ENCODE measurements around the gene SLC4A1. TPM values are rescaled to one million over a fixed set of nuclear protein-coding genes. Genes with fewer than 3 reads are reported as not detected.
A peak's percentile ranks its signal among the peaks of the same experiment; 100 is the strongest.

Gene SLC4A1
- total RNA-seq, 4 donors from 2014 or later: not detected

- intact Hi-C loops (cut with DNase I; ENCODE audit: low total_unique reads): loop anchor here (2.0 kb wide), 1 partner anchor 119 kb away; no protein-coding TSS in a partner anchor
- peaks cover 10 to 19% (median 15%) of the 10 kb centered on the region in 4 donors for H3K4me1 ChIP-seq
- H3K4me3 ChIP-seq: no peak overlapping the region
- peak overlapping the region in 1 of 4 donors; percentile 59 for H3K27ac ChIP-seq
- no peak for DNase-seq
- H3K36me3 ChIP-seq: peaks cover 0 to 37% (median 17%) of the 10 kb centered on the region in 4 donors
- H3K9me3 ChIP-seq: no peaks in the 10 kb centered on the region
- in situ Hi-C loops (cut with MboI; ENCODE audit: low pct_ligation_motif_present in 1 of 4, low pct_unique_long_range_greater_than_20kb in 1 of 4, low sequenced_read_pairs in 3 of 4): loop anchor here in 2 of 4 donors (5.0 to 10.0 kb wide), 2 partner anchors 113 to 121 kb away; partner anchors contain the start of gene SLC25A39 (in 1 of the 2)
- WGBS, 2 donors (ENCODE audit: low coverage in 1 of 2): 87 to 92% methylated on average over 3 to 27 of the region's 30 CpGs
- TF ChIP-seq EP300 (IDR thresholded peaks at IDR 0.05; ENCODE audit: low read depth): no peak
- TF ChIP-seq POLR2AphosphoS5 (IDR thresholded peaks at IDR 0.05): no peak
- no peak for TF ChIP-seq CTCF (IDR thresholded peaks at IDR 0.05)
- no peak for TF ChIP-seq POLR2A (IDR thresholded peaks at IDR 0.05)
- H3K27me3 ChIP-seq: no peaks in the 10 kb centered on the region
These were observed 56.4 kb downstream of the SLC4A1 start for GRCh38 chr17:44211281-44212265.

GRCh38 chr17:44210342-44211192 is 57.4 kb downstream of the SLC4A1 start:
- in situ Hi-C loops (cut with MboI; ENCODE audit: low pct_ligation_motif_present in 1 of 4, low pct_unique_long_range_greater_than_20kb in 1 of 4, low sequenced_read_pairs in 3 of 4): loop anchor here in 2 of 4 donors (5.0 to 10.0 kb wide), 2 partner anchors 114 to 122 kb away; partner anchors contain the start of gene SLC25A39 (in 1 of the 2)

GRCh38 chr17:44209786-44210341 is 58.1 kb downstream of the SLC4A1 start:
- DNase-seq: no peak
- intact Hi-C loops (cut with DNase I; ENCODE audit: low total_unique reads) (loop anchor here (2.0 kb wide), 1 partner anchor 121 kb away; no protein-coding TSS in a partner anchor), in situ Hi-C loops (cut with MboI; ENCODE audit: low pct_ligation_motif_present in 1 of 4, low pct_unique_long_range_greater_than_20kb in 1 of 4, low sequenced_read_pairs in 3 of 4) (loop anchor here in 2 of 4 donors (5.0 to 10.0 kb wide), 2 partner anchors 115 to 122 kb away; partner anchors contain the start of gene SLC25A39 (in 1 of the 2))
- peaks cover 0 to 22% (median 11%) of the 10 kb centered on the region in 4 donors for H3K36me3 ChIP-seq
- H3K27me3 ChIP-seq: no peaks in the 10 kb centered on the region
- WGBS, 2 donors (ENCODE audit: low coverage in 1 of 2): 60% methylated on average over 1 to 11 of the region's 11 CpGs
- H3K4me1 ChIP-seq: peaks cover 9 to 17% (median 13%) of the 10 kb centered on the region in 4 donors
- H3K9me3 ChIP-seq: no peaks in the 10 kb centered on the region
- no peak overlapping the region for H3K4me3 ChIP-seq
- H3K27ac ChIP-seq: peak overlapping the region; percentile 25 to 59 (median 56)
- TF ChIP-seq CTCF (IDR thresholded peaks at IDR 0.05): no peak
- no peak for TF ChIP-seq POLR2A (IDR thresholded peaks at IDR 0.05)
- no peak for TF ChIP-seq POLR2AphosphoS5 (IDR thresholded peaks at IDR 0.05)
- TF ChIP-seq EP300 (IDR thresholded peaks at IDR 0.05; ENCODE audit: low read depth): no peak

More at GRCh38 chr17:44210342-44211192, 57.4 kb downstream of the SLC4A1 start:
- Histone ChIP-seq H3K27me3 (no peaks in the 10 kb centered on the region), H3K4me1 (peaks cover 9 to 17% (median 13%) of the 10 kb centered on the region in 4 donors), H3K9me3 (no peaks in the 10 kb centered on the region), H3K36me3 (peaks cover 0 to 29% (median 13%) of the 10 kb centered on the region in 4 donors), H3K4me3 (no peak overlapping the region), H3K27ac (peak overlapping the region; percentile 25 to 69 (median 59))
- TF ChIP-seq CTCF (IDR thresholded peaks at IDR 0.05): peak; percentile 94 to 100 (median 99)
- no peak for TF ChIP-seq EP300 (IDR thresholded peaks at IDR 0.05; ENCODE audit: low read depth)
- TF ChIP-seq POLR2AphosphoS5 (IDR thresholded peaks at IDR 0.05): peak; percentile 22 to 59 (median 57)
- WGBS, 2 donors (ENCODE audit: low coverage in 1 of 2): 32% methylated on average over 46 of the region's 64 CpGs; no CpG with 5 or more reads in 1 of the 2 donors
- intact Hi-C loops (cut with DNase I; ENCODE audit: low total_unique reads): loop anchor here (2.0 kb wide), 1 partner anchor 120 kb away; no protein-coding TSS in a partner anchor
- DNase-seq: peak; percentile 92
